Chondrocyte (in vitro differentiated cells): ENCODE results near the gene HSF5. TPM values are rescaled to one million over a fixed set of nuclear protein-coding genes. Genes with fewer than 3 reads are reported as not detected.

Experiments
- DNase-seq: peaks from one replicate; pipeline ENCODE4 v3.0.0; 2021; ENCODE audit warnings: mixed read lengths, low spot score
- H3K27ac Mint-ChIP-seq: one replicate; pipeline ENCODE4 v1.8.0; 2021; ENCODE audit warnings: mild to moderate bottlenecking, moderate library complexity, mixed read lengths; ENCODE audit not compliant: unreplicated experiment
- H3K27me3 Mint-ChIP-seq: 2 replicates; pipeline ENCODE4 v1.8.0; 2021; ENCODE audit warnings: low read depth, mixed read lengths
- H3K36me3 Mint-ChIP-seq: 2 replicates; pipeline ENCODE4 v1.8.0; 2021; ENCODE audit warnings: low read depth, mixed read lengths
- H3K4me1 Mint-ChIP-seq: 2 replicates; pipeline ENCODE4 v1.8.0; 2021; ENCODE audit warnings: low read depth, mild to moderate bottlenecking, mixed read lengths
- H3K4me3 Mint-ChIP-seq: one replicate; pipeline ENCODE4 v1.8.0; 2021; ENCODE audit warnings: mild to moderate bottlenecking, moderate library complexity, mixed read lengths; ENCODE audit not compliant: unreplicated experiment
- H3K9me3 Mint-ChIP-seq: 2 replicates; pipeline ENCODE4 v1.8.0; 2021; ENCODE audit warnings: low read depth, mixed read lengths
- total RNA-seq: library from RNA; stranded (reverse); gene quantifications from 3 replicates; pipeline ENCODE4 v1.2.1, GENCODE V29; 2021
- TF ChIP-seq, protein P1 (sequence below): fragments of 200-600 bp; sonication (generic); IDR thresholded peaks from 2 replicates; pipeline ENCODE4 v1.5.0; 2021; ENCODE audit warnings: antibody characterized with exemption, mild to moderate bottlenecking, moderate library complexity

HSF5 gene
- total RNA-seq, 1 donor from 2014 or later: not detected

DNA sequence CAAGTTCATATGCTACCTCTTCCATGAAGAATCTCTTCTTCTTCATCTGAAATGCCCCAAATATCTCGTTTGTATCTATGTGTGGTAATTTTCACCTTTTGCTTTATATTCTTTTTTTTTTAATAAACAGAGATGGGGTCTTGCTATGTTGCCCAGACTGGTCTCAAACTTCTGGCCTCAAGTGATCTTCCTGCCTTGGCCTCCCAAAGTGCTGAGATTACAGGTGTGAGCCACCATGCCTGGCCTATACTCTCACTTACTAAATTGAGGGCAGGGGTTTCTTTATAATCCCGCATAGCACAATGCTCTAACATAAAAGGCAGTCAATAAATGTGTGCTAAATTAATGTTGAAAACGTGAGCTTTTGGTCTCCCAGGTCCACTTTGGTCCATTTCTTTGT, 101.5 kb downstream of the HSF5 start:
- H3K27me3 Mint-ChIP-seq: peaks cover 28% of the 10 kb centered on the region
- no peak for DNase-seq
- TF ChIP-seq, protein P1, sequence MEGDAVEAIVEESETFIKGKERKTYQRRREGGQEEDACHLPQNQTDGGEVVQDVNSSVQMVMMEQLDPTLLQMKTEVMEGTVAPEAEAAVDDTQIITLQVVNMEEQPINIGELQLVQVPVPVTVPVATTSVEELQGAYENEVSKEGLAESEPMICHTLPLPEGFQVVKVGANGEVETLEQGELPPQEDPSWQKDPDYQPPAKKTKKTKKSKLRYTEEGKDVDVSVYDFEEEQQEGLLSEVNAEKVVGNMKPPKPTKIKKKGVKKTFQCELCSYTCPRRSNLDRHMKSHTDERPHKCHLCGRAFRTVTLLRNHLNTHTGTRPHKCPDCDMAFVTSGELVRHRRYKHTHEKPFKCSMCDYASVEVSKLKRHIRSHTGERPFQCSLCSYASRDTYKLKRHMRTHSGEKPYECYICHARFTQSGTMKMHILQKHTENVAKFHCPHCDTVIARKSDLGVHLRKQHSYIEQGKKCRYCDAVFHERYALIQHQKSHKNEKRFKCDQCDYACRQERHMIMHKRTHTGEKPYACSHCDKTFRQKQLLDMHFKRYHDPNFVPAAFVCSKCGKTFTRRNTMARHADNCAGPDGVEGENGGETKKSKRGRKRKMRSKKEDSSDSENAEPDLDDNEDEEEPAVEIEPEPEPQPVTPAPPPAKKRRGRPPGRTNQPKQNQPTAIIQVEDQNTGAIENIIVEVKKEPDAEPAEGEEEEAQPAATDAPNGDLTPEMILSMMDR: no peak
- no peaks in the 10 kb centered on the region for H3K4me1 Mint-ChIP-seq
- no peaks in the 10 kb centered on the region for H3K36me3 Mint-ChIP-seq
- H3K4me3 Mint-ChIP-seq: no peak overlapping the region
- H3K9me3 Mint-ChIP-seq: no peaks in the 10 kb centered on the region
- H3K27ac Mint-ChIP-seq: no peak overlapping the region

DNA sequence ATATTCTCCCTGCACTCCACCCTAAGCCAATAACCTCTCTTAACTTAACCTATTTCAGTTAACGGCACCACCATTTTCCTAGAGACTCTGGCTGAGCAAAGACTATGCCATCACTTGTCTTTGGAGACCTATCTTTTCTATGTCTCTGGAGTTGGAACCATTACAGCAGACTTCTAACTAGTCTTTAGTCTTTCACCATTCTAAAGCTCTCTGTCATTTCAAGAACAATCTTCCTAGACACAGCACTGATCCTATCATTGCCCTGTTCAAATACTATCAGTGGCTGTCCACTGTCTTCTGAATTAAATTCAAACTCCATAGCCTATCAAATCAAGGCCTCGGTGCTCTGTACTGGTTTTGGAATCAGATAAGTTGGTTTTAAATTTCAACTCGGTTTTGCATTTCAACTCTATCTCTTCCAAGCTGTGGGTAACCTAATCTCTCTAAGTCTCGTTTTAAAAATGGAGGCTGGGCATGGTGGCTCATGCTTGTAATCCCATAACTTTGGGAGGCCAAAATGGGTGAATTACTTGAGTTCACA, 102.8 kb downstream of the HSF5 start:
- DNase-seq: no peak
- Mint-ChIP-seq H3K9me3 (no peaks in the 10 kb centered on the region), H3K36me3 (no peaks in the 10 kb centered on the region), H3K27ac (no peak overlapping the region), H3K4me1 (peaks cover 5% of the 10 kb centered on the region), H3K27me3 (peaks cover 17% of the 10 kb centered on the region), H3K4me3 (no peak overlapping the region)
- TF ChIP-seq, protein P1: no peak

GRCh38 chr17:58384897-58385296, 103.3 kb downstream of the HSF5 start:
- Mint-ChIP-seq H3K4me1 (peaks cover 5% of the 10 kb centered on the region), H3K9me3 (no peaks in the 10 kb centered on the region), H3K27ac (no peak overlapping the region), H3K27me3 (peaks cover 17% of the 10 kb centered on the region), H3K4me3 (no peak overlapping the region), H3K36me3 (no peaks in the 10 kb centered on the region)
- no peak for DNase-seq
- TF ChIP-seq, protein P1: no peak

GRCh38 chr17:58383892-58384462, 104.2 kb downstream of the HSF5 start:
- no peak for DNase-seq
- no peaks in the 10 kb centered on the region for H3K36me3 Mint-ChIP-seq
- no peaks in the 10 kb centered on the region for H3K9me3 Mint-ChIP-seq
- H3K27ac Mint-ChIP-seq: no peak overlapping the region
- TF ChIP-seq, protein P1: no peak
- H3K27me3 Mint-ChIP-seq: peaks cover 14% of the 10 kb centered on the region
- H3K4me3 Mint-ChIP-seq: no peak overlapping the region
- H3K4me1 Mint-ChIP-seq: peaks cover 5% of the 10 kb centered on the region

DNA sequence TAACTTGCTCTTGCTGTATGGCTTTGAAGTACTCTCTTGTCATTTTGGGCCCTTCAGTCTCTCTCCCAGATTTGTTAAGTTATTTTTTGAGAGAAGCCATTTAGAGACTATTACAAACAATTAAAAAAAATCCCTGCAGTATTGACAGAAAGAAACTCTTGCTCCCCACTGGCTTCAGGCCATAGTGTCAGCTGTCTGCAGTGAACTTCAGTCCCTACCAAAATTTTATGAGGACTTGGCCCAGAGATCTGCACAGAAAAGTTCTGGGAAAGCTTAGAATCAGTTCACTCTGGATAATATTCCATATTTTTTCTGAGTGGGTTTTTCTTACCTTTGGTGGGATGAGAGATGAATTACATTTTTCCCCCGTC, 105.4 kb downstream of the HSF5 start:
- H3K4me1 Mint-ChIP-seq: peaks cover 5% of the 10 kb centered on the region
- no peaks in the 10 kb centered on the region for H3K36me3 Mint-ChIP-seq
- TF ChIP-seq, protein P1: no peak
- H3K27ac Mint-ChIP-seq: no peak overlapping the region
- DNase-seq: no peak
- H3K27me3 Mint-ChIP-seq: peaks cover 12% of the 10 kb centered on the region
- no peaks in the 10 kb centered on the region for H3K9me3 Mint-ChIP-seq
- H3K4me3 Mint-ChIP-seq: no peak overlapping the region
